K562 (cell line): Measurements from ENCODE around the gene TMEM179. TPM values are rescaled to one million over a fixed set of nuclear protein-coding genes. Genes with fewer than 3 reads are reported as not detected.

Source experiments
- ATAC-seq: fragments of 200-7000 bp; cut with Tn5 transposase; 3 replicates; pipeline ENCODE4 v1.9.1; 2020; ENCODE audit warnings: moderate library complexity
- BruUV-seq: library from RNA; stranded (reverse); fragments of 400-500 nt; replicated peaks from 2 replicates; lab custom pipeline; 2021; lab: Mats Ljungman, UMichigan
- CTCF ChIA-PET: fragments of 300-600 bp; formaldehyde crosslinking; extraction: SDS; loops from one replicate; lab custom pipeline; 2021; ENCODE audit warnings: low intra/inter-chr PET ratio; lab: Yijun Ruan, JAX
- POLR2A ChIA-PET: fragments of 300-600, 350-650 bp; sonication (Branson Sonifier 250); formaldehyde crosslinking; extraction: SDS; loops from one replicate; lab custom pipeline; 2021; ENCODE audit warnings: antibody characterized with exemption, inconsistent platforms; lab: Yijun Ruan, JAX
- DNase-seq, 4 experiments: peaks; one replicate each; pipeline versions ENCODE4 v3.0.0 to v3.0.0-alpha.2; 2011 to 2018; ENCODE audit warnings: low spot score in 3 of 4, mixed read lengths in 3 of 4; ENCODE audit errors: extremely low read depth in 1 of 4
- FAIRE-seq: peaks from 2 replicates; lab custom pipeline; 2011; peaks lifted over from hg19 to GRCh38; lab: Jason Lieb, UNC
- H2AFZ ChIP-seq: 2 replicates; pipeline ENCODE4 v1.6.0; 2011; ENCODE audit warnings: low read depth, low read length, control low read depth, inconsistent platforms
- H3K27ac ChIP-seq: fragments of 200-600 bp; 3 replicates; pipeline ENCODE4 v1.8.0; 2011; ENCODE audit warnings: low read depth, mild to moderate bottlenecking, control low read depth, inconsistent platforms, low read length, moderate library complexity, mixed read lengths; ENCODE audit errors: extremely low read depth
- H3K27me3 ChIP-seq, 2 experiments: fragments of 300-600 bp in 1 of 2; 2 replicates in 1 of 2; 3 replicates in 1 of 2; pipeline versions ENCODE4 v1.6.0 to v1.8.0; 2011; ENCODE audit warnings: inconsistent platforms in 2 of 2, low read length in 2 of 2, mild to moderate bottlenecking in 1 of 2, mixed read lengths in 1 of 2, moderate library complexity in 1 of 2; ENCODE audit not compliant: control insufficient read depth in 2 of 2, insufficient read depth in 2 of 2
- H3K36me3 ChIP-seq: fragments of 300-600 bp; 3 replicates; pipeline ENCODE4 v1.8.0; 2011; ENCODE audit warnings: mild to moderate bottlenecking, low read length, inconsistent platforms; ENCODE audit not compliant: control insufficient read depth, insufficient read depth
- H3K4me1 ChIP-seq, 2 experiments: fragments of 200-600 bp in 1 of 2; replicated peaks in 1 of 2; 2 replicates in 1 of 2; 3 replicates in 1 of 2; pipeline versions ENCODE4 v1.5.1 to v1.8.0; 2011; ENCODE audit warnings: inconsistent platforms in 2 of 2, low read length in 2 of 2, mild to moderate bottlenecking in 1 of 2, mixed read lengths in 1 of 2, moderate library complexity in 1 of 2; ENCODE audit not compliant: control insufficient read depth in 2 of 2, insufficient read depth in 2 of 2
- H3K4me2 ChIP-seq: 2 replicates; pipeline ENCODE4 v1.6.1; 2011; ENCODE audit warnings: low read length, control low read depth, inconsistent platforms, mixed read lengths; ENCODE audit not compliant: insufficient read depth
- H3K4me3 ChIP-seq: fragments of 200-600 bp; sonication (generic), shearing (Covaris generic); 2 replicates; pipeline ENCODE4 v1.5.1; 2016; ENCODE audit warnings: control low read depth, inconsistent platforms
- H3K79me2 ChIP-seq: fragments of 200-600 bp; 3 replicates; pipeline ENCODE4 v1.8.0; 2011; ENCODE audit warnings: low read length, inconsistent platforms; ENCODE audit not compliant: control insufficient read depth, insufficient read depth
- H3K9ac ChIP-seq, 2 experiments: 2 replicates each; pipeline versions ENCODE4 v1.6.0 to v1.6.1; 2011; ENCODE audit warnings: low read depth in 2 of 2, low read length in 2 of 2, control low read depth in 1 of 2, inconsistent platforms in 1 of 2, mild to moderate bottlenecking in 1 of 2, mixed read lengths in 1 of 2; ENCODE audit not compliant: insufficient read depth in 1 of 2
- H3K9me1 ChIP-seq: one replicate; pipeline ENCODE4 v1.6.0; 2011; ENCODE audit warnings: inconsistent platforms, mild to moderate bottlenecking, low read length, moderate library complexity; ENCODE audit not compliant: control insufficient read depth, insufficient read depth
- H3K9me3 ChIP-seq: replicated peaks from 2 replicates; pipeline ENCODE4 v1.5.1; 2011; ENCODE audit warnings: low read depth, low read length, inconsistent platforms; ENCODE audit not compliant: control insufficient read depth, insufficient read depth
- H4K20me1 ChIP-seq: replicated peaks from 2 replicates; pipeline ENCODE4 v1.6.1; 2011; ENCODE audit warnings: low read length, inconsistent platforms, mixed read lengths; ENCODE audit not compliant: control insufficient read depth, insufficient read depth
- ILK ChIP-seq: fragments of 450-650 bp; IDR thresholded peaks from 2 replicates; pipeline ENCODE4 v1.6.1; 2016; ENCODE audit warnings: missing genetic modification characterization, low read depth, mild to moderate bottlenecking, missing compliant biosample characterization, moderate library complexity, borderline replicate concordance
- USF1 ChIP-seq: sonication (generic); formaldehyde crosslinking; IDR thresholded peaks from 2 replicates; pipeline ENCODE4 v1.9.0; 2022; ENCODE audit warnings: mild to moderate bottlenecking, missing genetic modification reagents
- ZKSCAN8 ChIP-seq: fragments of 200-800 bp; sonication (Bioruptor generic); IDR thresholded peaks from 2 replicates; pipeline ENCODE4 v1.6.1; 2016; ENCODE audit warnings: missing genetic modification characterization, missing compliant biosample characterization
- ZNF766 ChIP-seq: fragments of 200-800 bp; sonication (Bioruptor generic); conservative IDR thresholded peaks from 2 replicates; pipeline ENCODE4 v1.6.1; 2016; ENCODE audit warnings: missing genetic modification characterization, missing compliant biosample characterization
- WGBS: fragments of 100-300 bp; shearing (Covaris generic); methylation state at CpG from one replicate; pipeline ENCODE4 v1.1.6; 2016; ENCODE audit warnings: low coverage, mixed read lengths; ENCODE audit not compliant: insufficient coverage; ENCODE audit errors: missing lambda C conversion rate; 5-methylcytosine and 5-hydroxymethylcytosine counted together
- in situ Hi-C: fragments of 300-500 bp; cut with MboI; formaldehyde crosslinking; loops from 4 replicates; pipeline ENCODE4 v1.15.0; 2018; ENCODE audit warnings: inconsistent platforms, mixed read lengths
- intact Hi-C: fragments of 100-400 bp; cut with micrococcal nuclease; formaldehyde crosslinking; loops from 2 replicates; pipeline ENCODE4 v1.14.2; 2022
- polyA plus RNA-seq, 8 experiments: library from polyadenylated mRNA; depleted of rRNA in 4 of 8; stranded (reverse) in 5 of 8; unstranded in 3 of 8; fragments of >200 nt; fragmentation: Nextera tagmentation in 2 of 8; fragmentation: Illumina TruSeq in 1 of 8; extraction: Ambion mirVana in 2 of 8; extraction: Trizol in 1 of 8; gene quantifications; 2 replicates each; pipeline versions ENCODE4 v1.2.1 to v1.2.3, GENCODE V29; 2011 to 2014; ENCODE audit warnings: inconsistent platforms in 1 of 8, missing spikeins in 1 of 8
- total RNA-seq, 7 experiments: library from RNA; depleted of rRNA in 6 of 7; stranded (reverse); fragments of >200 nt in 6 of 7; fragmentation: Illumina TruSeq in 2 of 7; extraction: Trizol in 2 of 7; gene quantifications; 2 replicates each; pipeline versions ENCODE4 v1.2.1 to v1.2.3, GENCODE V29; 2011 to 2021; ENCODE audit warnings: low replicate concordance in 1 of 7
- TF ChIP-seq, protein P1 (sequence below), 2 experiments: IDR thresholded peaks; 2 replicates each; pipeline ENCODE4 v1.6.1; 2011; ENCODE audit warnings: borderline replicate concordance in 1 of 2, control low read depth in 1 of 2, low read depth in 1 of 2, low read length in 1 of 2, mild to moderate bottlenecking in 1 of 2, mixed read lengths in 1 of 2, moderate library complexity in 1 of 2; ENCODE audit not compliant: insufficient read depth in 1 of 2, insufficient read length in 1 of 2, poor library complexity in 1 of 2, severe bottlenecking in 1 of 2; ENCODE audit errors: extremely low read depth in 1 of 2
- TF ChIP-seq, protein P2 (sequence below), 2 experiments: fragments of 450-650 bp; conservative IDR thresholded peaks; 2 replicates each; pipeline ENCODE4 v1.6.1; 2017; ENCODE audit warnings: mild to moderate bottlenecking in 2 of 2, moderate library complexity in 2 of 2
- TF ChIP-seq, protein P3 (sequence below), 3 experiments: IDR thresholded peaks in 2 of 3; conservative IDR thresholded peaks in 1 of 3; 2 replicates each; pipeline ENCODE4 v1.5.1; 2011 to 2012; ENCODE audit warnings: low read length in 3 of 3, mild to moderate bottlenecking in 3 of 3, control low read depth in 2 of 3, improper control_type of control experiment in 1 of 3, inconsistent platforms in 1 of 3, low read depth in 1 of 3, mixed read lengths in 1 of 3, moderate library complexity in 1 of 3; ENCODE audit not compliant: insufficient read depth in 2 of 3

TMEM179 gene
- total and polyA plus RNA-seq, 9 of the 15 experiments (the other 6 are each of a cell fraction or from before 2014, with no cell fraction given), result not detected

DNA sequence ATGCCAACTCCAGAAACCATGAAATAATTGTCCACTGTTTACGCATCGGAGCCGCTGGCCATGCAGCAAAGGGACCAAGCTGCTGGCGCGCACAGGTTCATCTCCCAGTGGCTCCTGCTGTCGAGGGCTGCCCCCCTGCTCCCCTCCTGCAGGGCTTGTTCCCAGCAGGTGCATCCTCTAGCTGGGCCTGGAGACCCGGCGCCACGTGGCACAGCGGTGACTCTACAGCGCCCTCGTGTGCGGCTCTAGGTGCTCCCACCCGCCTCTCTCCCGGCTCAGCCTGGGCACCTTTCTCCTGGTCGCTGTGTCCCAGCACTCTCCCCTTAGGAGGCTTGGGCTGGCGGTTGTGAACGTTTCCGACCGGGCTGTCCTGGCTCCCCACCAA is 47.3 kb upstream of the TMEM179 start:
- Histone ChIP-seq H3K4me3 (no peak overlapping the region), H3K27me3 (peaks cover 4 to 17% of the 10 kb centered on the region in 2 experiments; a peak in 3 of 5 replicates), H3K27ac (no peak overlapping the region), H4K20me1 (no peaks in the 10 kb centered on the region), H3K4me2 (no peak overlapping the region), H2AFZ (no peak overlapping the region), H3K9ac (no peak overlapping the region), H3K79me2 (no peaks in the 10 kb centered on the region), H3K4me1 (peaks cover 0 to 22% of the 10 kb centered on the region in 2 experiments; a peak in 3 of 5 replicates), H3K9me3 (peaks cover 3% of the 10 kb centered on the region; the same call in 1 of the 2 replicates), H3K36me3 (no peaks in the 10 kb centered on the region), H3K9me1 (no peaks in the 10 kb centered on the region)
- intact Hi-C loops, result no loop called here
- in situ Hi-C loops, result no loop called here
- CTCF ChIA-PET, result no interaction called here
- POLR2A ChIA-PET, result no interaction called here
- WGBS, result 21% methylated on average over 6 of the region's 20 CpGs
- no TSS peak for BruUV-seq
- no peak for FAIRE-seq
- DNase-seq, result peak in 1 of 4 experiments; percentile 22
- ATAC-seq, result peak; percentile 52
- no peak for TF ChIP-seq ZNF766 (CRISPR knock-in tag)
- TF ChIP-seq, protein P1, sequence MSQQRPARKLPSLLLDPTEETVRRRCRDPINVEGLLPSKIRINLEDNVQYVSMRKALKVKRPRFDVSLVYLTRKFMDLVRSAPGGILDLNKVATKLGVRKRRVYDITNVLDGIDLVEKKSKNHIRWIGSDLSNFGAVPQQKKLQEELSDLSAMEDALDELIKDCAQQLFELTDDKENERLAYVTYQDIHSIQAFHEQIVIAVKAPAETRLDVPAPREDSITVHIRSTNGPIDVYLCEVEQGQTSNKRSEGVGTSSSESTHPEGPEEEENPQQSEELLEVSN (IDR thresholded peaks at IDR 0.05; ENCODE audit: borderline replicate concordance in 1 of 2, extremely low read depth in 1 of 2, insufficient read depth in 1 of 2, insufficient read length in 1 of 2, low read depth in 1 of 2, low read length in 1 of 2, poor library complexity in 1 of 2, severe bottlenecking in 1 of 2), result peak; percentile 24 to 25
- TF ChIP-seq USF1 (CRISPR knock-in tag), result 0 out of 2 replicates have a peak, but pooled peaks have one; percentile 19
- no peak for TF ChIP-seq ILK (tag)
- TF ChIP-seq ZKSCAN8, result no peak
- TF ChIP-seq, protein P2, sequence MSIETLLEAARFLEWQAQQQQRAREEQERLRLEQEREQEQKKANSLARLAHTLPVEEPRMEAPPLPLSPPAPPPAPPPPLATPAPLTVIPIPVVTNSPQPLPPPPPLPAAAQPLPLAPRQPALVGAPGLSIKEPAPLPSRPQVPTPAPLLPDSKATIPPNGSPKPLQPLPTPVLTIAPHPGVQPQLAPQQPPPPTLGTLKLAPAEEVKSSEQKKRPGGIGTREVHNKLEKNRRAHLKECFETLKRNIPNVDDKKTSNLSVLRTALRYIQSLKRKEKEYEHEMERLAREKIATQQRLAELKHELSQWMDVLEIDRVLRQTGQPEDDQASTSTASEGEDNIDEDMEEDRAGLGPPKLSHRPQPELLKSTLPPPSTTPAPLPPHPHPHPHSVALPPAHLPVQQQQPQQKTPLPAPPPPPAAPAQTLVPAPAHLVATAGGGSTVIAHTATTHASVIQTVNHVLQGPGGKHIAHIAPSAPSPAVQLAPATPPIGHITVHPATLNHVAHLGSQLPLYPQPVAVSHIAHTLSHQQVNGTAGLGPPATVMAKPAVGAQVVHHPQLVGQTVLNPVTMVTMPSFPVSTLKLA (conservative IDR thresholded peaks at IDR 0.05), result 0 out of 4 replicates have a peak, but pooled peaks of 1 of the 2 experiments have one; percentile 24
- TF ChIP-seq, protein P3, sequence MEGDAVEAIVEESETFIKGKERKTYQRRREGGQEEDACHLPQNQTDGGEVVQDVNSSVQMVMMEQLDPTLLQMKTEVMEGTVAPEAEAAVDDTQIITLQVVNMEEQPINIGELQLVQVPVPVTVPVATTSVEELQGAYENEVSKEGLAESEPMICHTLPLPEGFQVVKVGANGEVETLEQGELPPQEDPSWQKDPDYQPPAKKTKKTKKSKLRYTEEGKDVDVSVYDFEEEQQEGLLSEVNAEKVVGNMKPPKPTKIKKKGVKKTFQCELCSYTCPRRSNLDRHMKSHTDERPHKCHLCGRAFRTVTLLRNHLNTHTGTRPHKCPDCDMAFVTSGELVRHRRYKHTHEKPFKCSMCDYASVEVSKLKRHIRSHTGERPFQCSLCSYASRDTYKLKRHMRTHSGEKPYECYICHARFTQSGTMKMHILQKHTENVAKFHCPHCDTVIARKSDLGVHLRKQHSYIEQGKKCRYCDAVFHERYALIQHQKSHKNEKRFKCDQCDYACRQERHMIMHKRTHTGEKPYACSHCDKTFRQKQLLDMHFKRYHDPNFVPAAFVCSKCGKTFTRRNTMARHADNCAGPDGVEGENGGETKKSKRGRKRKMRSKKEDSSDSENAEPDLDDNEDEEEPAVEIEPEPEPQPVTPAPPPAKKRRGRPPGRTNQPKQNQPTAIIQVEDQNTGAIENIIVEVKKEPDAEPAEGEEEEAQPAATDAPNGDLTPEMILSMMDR (IDR thresholded peaks at IDR 0.05 in 2 of 3, conservative IDR thresholded peaks at IDR 0.05 in 1 of 3; ENCODE audit: insufficient read depth in 2 of 3, low read depth in 1 of 3, low read length in 3 of 3), result 0 out of 6 replicates have a peak, but pooled peaks have one; percentile 5 to 28 (median 12)
